GM19467 (cell line): Measurements from ENCODE around the gene TNN.

Experiments used
- ATAC-seq: cut with Tn5 transposase; IDR thresholded peaks from one replicate; pipeline ENCODE4 v1.9.1; 2021; ENCODE audit warnings: mild to moderate bottlenecking, moderate library complexity; ENCODE audit not compliant: unreplicated experiment

The TNN gene

GRCh38 chr1:175145899-175146528, 78.4 kb downstream of the TNN start:
- no peak for ATAC-seq

GRCh38 chr1:175146529-175147213, 79.0 kb downstream of the TNN start:
- no peak for ATAC-seq

- ATAC-seq = no peak
Measured at GRCh38 chr1:175147569-175147968, 79.9 kb downstream of the TNN start.

- no peak for ATAC-seq
Measured at GRCh38 chr1:175148068-175148467, 80.4 kb downstream of the TNN start.

GRCh38 chr1:175150596-175151319, 83.1 kb downstream of the TNN start:
- ATAC-seq = no peak

- ATAC-seq = no peak
Measured at GRCh38 chr1:175152006-175152652, 84.5 kb downstream of the TNN start.

- no peak for ATAC-seq
Measured at GRCh38 chr1:175154629-175155472, 87.2 kb downstream of the TNN start.

- ATAC-seq = no peak
Measured at GRCh38 chr1:175155473-175155856, 87.8 kb downstream of the TNN start.

- ATAC-seq = no peak
Measured at GRCh38 chr1:175155936-175156335, 88.3 kb downstream of the TNN start.

- ATAC-seq = no peak
Measured at GRCh38 chr1:175157200-175157599, 89.6 kb downstream of the TNN start.

GRCh38 chr1:175158170-175158591, 90.5 kb downstream of the TNN start:
- no peak for ATAC-seq

- ATAC-seq = no peak
Measured at GRCh38 chr1:175162955-175163354, 95.3 kb downstream of the TNN start.

GRCh38 chr1:175163702-175164101, 96.1 kb downstream of the TNN start:
- no peak for ATAC-seq

- ATAC-seq = no peak
Measured at GRCh38 chr1:175164751-175165150, 97.1 kb downstream of the TNN start.

GRCh38 chr1:175166746-175167145, 99.1 kb downstream of the TNN start:
- ATAC-seq = no peak

- no peak for ATAC-seq
Measured at GRCh38 chr1:175167861-175168260, 100.2 kb downstream of the TNN start.

GRCh38 chr1:175168782-175169181, 101.1 kb downstream of the TNN start:
- no peak for ATAC-seq

- no peak for ATAC-seq
Measured at GRCh38 chr1:175169286-175170018, 101.8 kb downstream of the TNN start.

- no peak for ATAC-seq
Measured at GRCh38 chr1:175171036-175171913, 103.6 kb downstream of the TNN start.
